IMR-90 (cell line): ENCODE measurements around the gene CASQ1. TPM values are rescaled to one million over a fixed set of nuclear protein-coding genes. Genes with fewer than 3 reads are reported as not detected.

Source experiments
- ATAC-seq: fragments of 200-7000 bp; cut with Tn5 transposase; 2 replicates; pipeline ENCODE4 v1.9.1; 2020; ENCODE audit warnings: low read depth, mild to moderate bottlenecking, moderate library complexity
- BruUV-seq: library from RNA; stranded (reverse); fragments of 400-500 nt; replicated peaks from 2 replicates; lab custom pipeline; 2021; lab: Mats Ljungman, UMichigan
- CTCF ChIA-PET: fragments of 300-600 bp; formaldehyde crosslinking; extraction: SDS; loops from one replicate; lab custom pipeline; 2021; ENCODE audit warnings: antibody characterized with exemption; lab: Yijun Ruan, JAX
- POLR2A ChIA-PET: fragments of 300-600 bp; sonication (Branson Sonifier 250); formaldehyde crosslinking; loops from one replicate; lab custom pipeline; 2022; ENCODE audit warnings: antibody characterized with exemption; ENCODE audit not compliant: unreplicated experiment; lab: Charles Lee
- DNase-seq: peaks from one replicate; pipeline ENCODE4 v3.0.0; 2013
- H2AFZ ChIP-seq: replicated peaks from 2 replicates; pipeline ENCODE3; 2013; ENCODE audit warnings: low read length, mild to moderate bottlenecking; ENCODE audit not compliant: poor library complexity
- H2AK5ac ChIP-seq: 2 replicates; pipeline ENCODE4 v1.6.1; 2013; ENCODE audit warnings: low read depth, low read length, inconsistent platforms
- H2AK9ac ChIP-seq: replicated peaks from 2 replicates; pipeline ENCODE3; 2013; ENCODE audit warnings: mild to moderate bottlenecking, low read depth, low read length, moderate library complexity; ENCODE audit not compliant: poor library complexity
- H2BK120ac ChIP-seq: 2 replicates; pipeline ENCODE4 v1.6.1; 2013; ENCODE audit warnings: low read depth, low read length, inconsistent platforms
- H2BK15ac ChIP-seq: 3 replicates; pipeline ENCODE4 v1.6.1; 2013; ENCODE audit warnings: low read depth, low read length, inconsistent platforms
- H2BK20ac ChIP-seq: 2 replicates; pipeline ENCODE4 v1.6.1; 2013; ENCODE audit warnings: low read depth, mild to moderate bottlenecking, inconsistent platforms, low read length, moderate library complexity
- H2BK5ac ChIP-seq: 2 replicates; pipeline ENCODE4 v1.6.1; 2013; ENCODE audit warnings: mild to moderate bottlenecking, low read depth, low read length, inconsistent platforms; ENCODE audit not compliant: poor library complexity, severe bottlenecking
- H3K14ac ChIP-seq: replicated peaks from 2 replicates; pipeline ENCODE4 v1.6.1; 2013; ENCODE audit warnings: low read depth, low read length, inconsistent platforms
- H3K18ac ChIP-seq: 2 replicates; pipeline ENCODE4 v1.6.1; 2013; ENCODE audit warnings: low read depth, low read length, control low read depth
- H3K23ac ChIP-seq: 2 replicates; pipeline ENCODE4 v1.6.1; 2013; ENCODE audit warnings: low read depth, low read length, inconsistent platforms
- H3K27ac ChIP-seq: 2 replicates; pipeline ENCODE4 v1.5.1; 2013; ENCODE audit warnings: mild to moderate bottlenecking, control low read depth, low read length; ENCODE audit not compliant: insufficient read depth
- H3K27me3 ChIP-seq: 2 replicates; pipeline ENCODE4 v1.6.1; 2013; ENCODE audit warnings: low read length; ENCODE audit not compliant: control insufficient read depth, insufficient read depth
- H3K36me3 ChIP-seq: 2 replicates; pipeline ENCODE4 v1.6.1; 2013; ENCODE audit warnings: low read length, mixed read lengths; ENCODE audit not compliant: control insufficient read depth, insufficient read depth
- H3K4ac ChIP-seq: 2 replicates; pipeline ENCODE4 v1.6.1; 2013; ENCODE audit warnings: low read depth, low read length, inconsistent platforms
- H3K4me1 ChIP-seq: 2 replicates; pipeline ENCODE4 v1.6.1; 2013; ENCODE audit warnings: low read length, mixed read lengths; ENCODE audit not compliant: control insufficient read depth, insufficient read depth
- H3K4me2 ChIP-seq: 2 replicates; pipeline ENCODE4 v1.6.1; 2013; ENCODE audit warnings: low read depth, mild to moderate bottlenecking, control low read depth, low read length, moderate library complexity
- H3K4me3 ChIP-seq: 2 replicates; pipeline ENCODE4 v1.5.1; 2013; ENCODE audit warnings: low read depth, mild to moderate bottlenecking, control low read depth, low read length, moderate library complexity; ENCODE audit not compliant: insufficient read depth
- H3K56ac ChIP-seq: 2 replicates; pipeline ENCODE4 v1.6.1; 2013; ENCODE audit warnings: low read length, inconsistent platforms; ENCODE audit not compliant: insufficient read depth; ENCODE audit errors: extremely low read depth
- H3K79me1 ChIP-seq, 2 experiments: 2 replicates each; pipeline ENCODE4 v1.6.1; 2013; ENCODE audit warnings: low read length in 2 of 2, inconsistent platforms in 1 of 2, low read depth in 1 of 2
- H3K9ac ChIP-seq: 2 replicates; pipeline ENCODE4 v1.6.1; 2013; ENCODE audit warnings: low read depth, low read length, control low read depth
- H3K9me1 ChIP-seq: 2 replicates; pipeline ENCODE4 v1.6.1; 2013; ENCODE audit warnings: low read length, inconsistent platforms; ENCODE audit not compliant: insufficient read depth
- H3K9me3 ChIP-seq: 2 replicates; pipeline ENCODE4 v1.6.1; 2013; ENCODE audit warnings: low read length; ENCODE audit not compliant: control insufficient read depth, insufficient read depth
- H4K20me1 ChIP-seq: 2 replicates; pipeline ENCODE4 v1.6.1; 2013; ENCODE audit warnings: low read length, inconsistent platforms; ENCODE audit not compliant: insufficient read depth
- H4K5ac ChIP-seq: 2 replicates; pipeline ENCODE4 v1.6.1; 2013; ENCODE audit warnings: mild to moderate bottlenecking, low read depth, low read length, control low read depth
- H4K8ac ChIP-seq, 2 experiments: 2 replicates each; pipeline ENCODE4 v1.6.1; 2013; ENCODE audit warnings: low read depth in 2 of 2, low read length in 2 of 2, control low read depth in 1 of 2, inconsistent platforms in 1 of 2
- H4K91ac ChIP-seq: 2 replicates; pipeline ENCODE4 v1.6.1; 2013; ENCODE audit warnings: low read depth, low read length, inconsistent platforms; ENCODE audit not compliant: insufficient read depth
- BHLHE40 ChIP-seq: fragments of 150-350 bp; IDR thresholded peaks from 2 replicates; pipeline ENCODE4 v1.6.1; 2016; ENCODE audit warnings: mild to moderate bottlenecking, low read depth, low read length
- CEBPB ChIP-seq: IDR thresholded peaks from 2 replicates; pipeline ENCODE4 v1.6.1; 2012; ENCODE audit warnings: low read depth, low read length, improper control_type of control experiment
- CHD1 ChIP-seq: IDR thresholded peaks from 2 replicates; pipeline ENCODE4 v1.6.1; 2012; ENCODE audit warnings: low read depth, low read length, improper control_type of control experiment
- ELK1 ChIP-seq: fragments of 150-350 bp; IDR thresholded peaks from 2 replicates; pipeline ENCODE4 v1.6.1; 2016; ENCODE audit warnings: low read depth, mild to moderate bottlenecking, low read length, moderate library complexity, borderline replicate concordance
- FOS ChIP-seq: fragments of 150-350 bp; IDR thresholded peaks from 2 replicates; pipeline ENCODE4 v1.6.1; 2016; ENCODE audit warnings: low read depth, low read length
- MAFK ChIP-seq: IDR thresholded peaks from 2 replicates; pipeline ENCODE4 v1.6.1; 2012; ENCODE audit warnings: low read depth, low read length, improper control_type of control experiment
- MAZ ChIP-seq: IDR thresholded peaks from 2 replicates; pipeline ENCODE4 v1.6.1; 2012; ENCODE audit warnings: low read depth, mild to moderate bottlenecking, low read length, improper control_type of control experiment, moderate library complexity, borderline replicate concordance
- MXI1 ChIP-seq: IDR thresholded peaks from 2 replicates; pipeline ENCODE4 v1.6.1; 2012; ENCODE audit warnings: low read depth, mild to moderate bottlenecking, low read length, moderate library complexity, borderline replicate concordance
- NFE2L2 ChIP-seq: fragments of 150-350 bp; IDR thresholded peaks from 2 replicates; pipeline ENCODE4 v1.6.1; 2016; ENCODE audit warnings: low read depth, mild to moderate bottlenecking, low read length
- POLR2A ChIP-seq: IDR thresholded peaks from 2 replicates; pipeline ENCODE4 v1.6.1; 2012; ENCODE audit warnings: mild to moderate bottlenecking, low read depth, low read length
- RAD21 ChIP-seq: IDR thresholded peaks from 2 replicates; pipeline ENCODE4 v1.6.1; 2012; ENCODE audit warnings: low read length, improper control_type of control experiment
- RFX5 ChIP-seq: IDR thresholded peaks from 2 replicates; pipeline ENCODE4 v1.8.0; 2012; ENCODE audit warnings: low read depth, mild to moderate bottlenecking, low read length, moderate library complexity
- SMC3 ChIP-seq: fragments of 150-350 bp; IDR thresholded peaks from 2 replicates; pipeline ENCODE4 v1.6.1; 2016; ENCODE audit warnings: low read depth, mild to moderate bottlenecking, antibody characterized with exemption, low read length, moderate library complexity
- WGBS, 2 experiments: methylation state at CpG; one replicate each; pipeline versions ENCODE4 v1.1.5 to v1.1.7; 2013; ENCODE audit warnings: missing lambda C conversion rate in 2 of 2; ENCODE audit not compliant: insufficient read length in 1 of 2; ENCODE audit errors: extremely low coverage in 2 of 2; 5-methylcytosine and 5-hydroxymethylcytosine counted together
- dilution Hi-C: fragments of 300-500 bp; cut with HindIII; formaldehyde crosslinking; loops from one replicate; pipeline ENCODE4 v1.14.3; 2018; ENCODE audit warnings: low sequenced_read_pairs; ENCODE audit not compliant: unreplicated experiment
- in situ Hi-C: fragments of 300-500 bp; cut with MboI; formaldehyde crosslinking; loops from 3 replicates; pipeline ENCODE4 v1.14.3; 2019; ENCODE audit warnings: low sequenced_read_pairs, inconsistent platforms, mixed read lengths
- intact Hi-C: fragments of 100-400 bp; cut with micrococcal nuclease; formaldehyde crosslinking; loops from 2 replicates; pipeline ENCODE4 v1.10.0; 2022
- polyA plus RNA-seq, 3 experiments: library from polyadenylated mRNA; depleted of rRNA; stranded (reverse); fragments of >200 nt; gene quantifications; 2 replicates each; pipeline ENCODE4 v1.2.3, GENCODE V29; 2012; ENCODE audit warnings: low replicate concordance in 1 of 3
- total RNA-seq: library from RNA; depleted of rRNA; stranded (reverse); fragments of >200 nt; gene quantifications from 2 replicates; pipeline ENCODE4 v1.2.3, GENCODE V29; 2012
- TF ChIP-seq, protein P1 (sequence below): fragments of 150-350 bp; IDR thresholded peaks from 2 replicates; pipeline ENCODE4 v1.6.1; 2017; ENCODE audit warnings: mild to moderate bottlenecking, antibody characterized with exemption, low read length, low read depth
- TF ChIP-seq, protein P2 (sequence below): conservative IDR thresholded peaks from 2 replicates; pipeline ENCODE4 v1.5.1; 2012; ENCODE audit warnings: mild to moderate bottlenecking, low read depth, low read length, improper control_type of control experiment

The CASQ1 gene
- total and polyA plus RNA-seq, 2 of the 4 experiments (the other 2 are of a cell fraction), result 0.18 to 0.21 TPM

DNA sequence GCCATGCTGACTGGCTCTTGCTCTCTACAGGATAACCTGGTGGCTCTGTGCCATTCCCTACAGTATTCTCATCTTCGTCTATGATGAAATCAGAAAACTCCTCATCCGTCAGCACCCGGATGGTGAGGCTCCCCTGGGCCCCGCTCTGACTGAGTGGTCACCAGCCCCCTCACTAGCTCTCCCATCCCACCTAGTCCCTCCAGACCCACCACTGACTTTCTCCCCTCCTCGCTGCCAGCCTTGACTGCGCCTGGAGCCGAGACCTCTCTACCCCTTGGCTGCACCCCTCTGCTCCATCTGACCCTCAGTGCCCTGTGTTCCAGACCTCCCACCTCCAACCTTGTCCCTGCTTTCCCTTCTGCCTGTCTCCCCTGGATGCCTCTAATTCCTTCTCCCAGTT lies 4.1 kb upstream of the CASQ1 start:
- TF ChIP-seq RAD21 (no peak), ELK1 (no peak), MAFK (no peak), MXI1 (no peak), RFX5 (no peak), CEBPB (no peak), POLR2A (no peak), BHLHE40 (no peak), CHD1 (no peak), SMC3 (no peak), FOS (no peak), NFE2L2 (no peak), MAZ (no peak)
- TF ChIP-seq, protein P1, sequence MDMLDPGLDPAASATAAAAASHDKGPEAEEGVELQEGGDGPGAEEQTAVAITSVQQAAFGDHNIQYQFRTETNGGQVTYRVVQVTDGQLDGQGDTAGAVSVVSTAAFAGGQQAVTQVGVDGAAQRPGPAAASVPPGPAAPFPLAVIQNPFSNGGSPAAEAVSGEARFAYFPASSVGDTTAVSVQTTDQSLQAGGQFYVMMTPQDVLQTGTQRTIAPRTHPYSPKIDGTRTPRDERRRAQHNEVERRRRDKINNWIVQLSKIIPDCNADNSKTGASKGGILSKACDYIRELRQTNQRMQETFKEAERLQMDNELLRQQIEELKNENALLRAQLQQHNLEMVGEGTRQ, result no peak
- TF ChIP-seq, protein P2, sequence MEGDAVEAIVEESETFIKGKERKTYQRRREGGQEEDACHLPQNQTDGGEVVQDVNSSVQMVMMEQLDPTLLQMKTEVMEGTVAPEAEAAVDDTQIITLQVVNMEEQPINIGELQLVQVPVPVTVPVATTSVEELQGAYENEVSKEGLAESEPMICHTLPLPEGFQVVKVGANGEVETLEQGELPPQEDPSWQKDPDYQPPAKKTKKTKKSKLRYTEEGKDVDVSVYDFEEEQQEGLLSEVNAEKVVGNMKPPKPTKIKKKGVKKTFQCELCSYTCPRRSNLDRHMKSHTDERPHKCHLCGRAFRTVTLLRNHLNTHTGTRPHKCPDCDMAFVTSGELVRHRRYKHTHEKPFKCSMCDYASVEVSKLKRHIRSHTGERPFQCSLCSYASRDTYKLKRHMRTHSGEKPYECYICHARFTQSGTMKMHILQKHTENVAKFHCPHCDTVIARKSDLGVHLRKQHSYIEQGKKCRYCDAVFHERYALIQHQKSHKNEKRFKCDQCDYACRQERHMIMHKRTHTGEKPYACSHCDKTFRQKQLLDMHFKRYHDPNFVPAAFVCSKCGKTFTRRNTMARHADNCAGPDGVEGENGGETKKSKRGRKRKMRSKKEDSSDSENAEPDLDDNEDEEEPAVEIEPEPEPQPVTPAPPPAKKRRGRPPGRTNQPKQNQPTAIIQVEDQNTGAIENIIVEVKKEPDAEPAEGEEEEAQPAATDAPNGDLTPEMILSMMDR, result no peak
- H4K20me1 ChIP-seq, result no peaks in the 10 kb centered on the region
- H4K5ac ChIP-seq, result no peak overlapping the region
- peaks cover 20% of the 10 kb centered on the region for H3K27me3 ChIP-seq
- H3K4me3 ChIP-seq, result no peak overlapping the region
- no peaks in the 10 kb centered on the region for H3K9me3 ChIP-seq
- peak overlapping the region; percentile 32 for H2AFZ ChIP-seq
- no peak overlapping the region for H2BK15ac ChIP-seq
- no peak overlapping the region for H2AK9ac ChIP-seq
- no peak overlapping the region for H3K9ac ChIP-seq
- no peak overlapping the region for H2BK20ac ChIP-seq
- DNase-seq (no peak), ATAC-seq (no peak)
- no peak overlapping the region for H3K4me2 ChIP-seq
- H3K9me1 ChIP-seq, result 0 out of 2 replicates have a peak, but pooled peaks cover 7% of the 10 kb centered on the region
- in situ Hi-C loops (loop anchor here (25.0 kb wide), 1 partner anchor 426 kb away; no protein-coding TSS in a partner anchor), dilution Hi-C loops (no loop called here), intact Hi-C loops (no loop called here)
- H2BK5ac ChIP-seq, result no peak overlapping the region
- 87% methylated on average over 4 of the region's 7 CpGs; no CpG with 5 or more reads in 1 of the 2 experiments for WGBS, 2 experiments
- H3K14ac ChIP-seq, result no peak overlapping the region
- H2BK120ac ChIP-seq, result no peak overlapping the region
- no peak overlapping the region for H3K27ac ChIP-seq
- ChIA-PET CTCF (interaction anchor here (0.6 to 1.3 kb wide), 2 partner anchors 33 to 365 kb away, joined by 3 read pairs; no protein-coding TSS in a partner anchor), POLR2A (no interaction called here)
- H3K56ac ChIP-seq, result no peak overlapping the region
- no peak overlapping the region for H3K18ac ChIP-seq
- no peak overlapping the region for H4K8ac ChIP-seq
- H3K79me1 ChIP-seq, result no peaks in the 10 kb centered on the region
- H3K4ac ChIP-seq, result no peak overlapping the region
- BruUV-seq, result no TSS peak
- no peak overlapping the region for H2AK5ac ChIP-seq
- H4K91ac ChIP-seq, result no peak overlapping the region
- H3K36me3 ChIP-seq, result no peaks in the 10 kb centered on the region
- H3K4me1 ChIP-seq, result peaks cover 1% of the 10 kb centered on the region; the same call in 1 of the 2 replicates
- H3K23ac ChIP-seq, result no peak overlapping the region
